Stimulated activated CD8-positive, alpha-beta memory T cell treated with anti-CD3 and anti-CD28 coated beads, Interleukin-4, amount 100 ng/mL, for 1 hour (primary cell): ENCODE results near the gene FAM47C.
"Not testable (repeated sequence)": the region's sequence is repeated elsewhere in the genome, so short reads cannot be mapped to it uniquely, and the experiment has no call there.

Experiments used
- DNase-seq, 2 donors: peaks; one replicate each; pipeline ENCODE4 v3.0.0-alpha.2; 2020; ENCODE audit warnings: low read depth in 2 of 2, low spot score in 1 of 2

Gene FAM47C

GRCh38 chrX:37008182-37008581, at the start of gene FAM47C:
Gene FAM47C, plus strand, starts transcription at chrX:37008366. Its CDS starts 45 bp downstream, at chrX:37008411.
- not testable (repeated sequence) for DNase-seq

GRCh38 chrX:36961590-36961989, 46.6 kb upstream of the FAM47C start:
- no peak for DNase-seq

GRCh38 chrX:36963069-36963808, 44.9 kb upstream of the FAM47C start:
- DNase-seq, result no peak

- no peak for DNase-seq
Observed at GRCh38 chrX:36963852-36964251, 44.3 kb upstream of the FAM47C start.

GRCh38 chrX:36973575-36973974, 34.6 kb upstream of the FAM47C start:
- no peak for DNase-seq

- no peak for DNase-seq
Observed at GRCh38 chrX:36974911-36975310, 33.3 kb upstream of the FAM47C start.

- no peak for DNase-seq
Observed at GRCh38 chrX:36978886-36979285, 29.3 kb upstream of the FAM47C start.

GRCh38 chrX:36983831-36984230, 24.3 kb upstream of the FAM47C start:
- DNase-seq, result no peak

GRCh38 chrX:36985416-36986209, 22.6 kb upstream of the FAM47C start:
- DNase-seq, result not testable (repeated sequence)

GRCh38 chrX:36986231-36986630, 21.9 kb upstream of the FAM47C start:
- DNase-seq, result no peak

- not testable (repeated sequence) for DNase-seq
Observed at GRCh38 chrX:36987212-36987611, 21.0 kb upstream of the FAM47C start.

- DNase-seq, result no peak
Observed at GRCh38 chrX:37000140-37000539, 8.0 kb upstream of the FAM47C start.

GRCh38 chrX:37010496-37010895, 2.3 kb downstream of the FAM47C start:
- no peak for DNase-seq

GRCh38 chrX:37034260-37034659, 26.1 kb downstream of the FAM47C start:
- not testable (repeated sequence) for DNase-seq

GRCh38 chrX:37036674-37037220, 28.6 kb downstream of the FAM47C start:
- not testable (repeated sequence) for DNase-seq

- not testable (repeated sequence) for DNase-seq
Observed at GRCh38 chrX:37038814-37039213, 30.6 kb downstream of the FAM47C start.

GRCh38 chrX:37042956-37043885, 35.1 kb downstream of the FAM47C start:
- DNase-seq, result not testable (repeated sequence)

- DNase-seq, result no peak
Observed at GRCh38 chrX:37047776-37048175, 39.6 kb downstream of the FAM47C start.

GRCh38 chrX:37057572-37057971, 49.4 kb downstream of the FAM47C start:
- not testable (repeated sequence) for DNase-seq

- no peak for DNase-seq
Observed at GRCh38 chrX:37060999-37061398, 52.8 kb downstream of the FAM47C start.
